Breast epithelium (tissue), 4 donors: ENCODE data around the gene UNKL. TPM values are rescaled to one million over a fixed set of nuclear protein-coding genes. Genes with fewer than 3 reads are reported as not detected.

Experiments
- DNase-seq, 2 donors: peaks; one replicate each; pipeline ENCODE4 v3.0.0-alpha.2; 2019; ENCODE audit warnings: low spot score in 2 of 2
- H3K27ac ChIP-seq, 2 donors: fragments of 200-600 bp; sonication (generic) in 1 of 2; one replicate each; pipeline ENCODE4 v1.5.1; 2016 to 2019; ENCODE audit warnings: mild to moderate bottlenecking in 1 of 2
- H3K27me3 ChIP-seq, 2 donors: fragments of 200-600 bp; sonication (generic) in 1 of 2; one replicate each; pipeline versions ENCODE4 v1.5.1 to v1.6.0; 2017 to 2019; ENCODE audit warnings: control low read depth in 1 of 2, mild to moderate bottlenecking in 1 of 2
- H3K36me3 ChIP-seq: fragments of 200-600 bp; one replicate; pipeline ENCODE4 v1.5.1; 2019
- H3K4me1 ChIP-seq, 2 donors: fragments of 200-600 bp; sonication (generic); one replicate each; pipeline ENCODE4 v1.5.1; 2016 to 2019; ENCODE audit warnings: control low read depth in 1 of 2
- H3K4me3 ChIP-seq, 3 donors: fragments of 200-600 bp; sonication (generic); 1 replicate in 2 of 3; 2 replicates in 1 of 3; pipeline ENCODE4 v1.5.1; 2016 to 2019; ENCODE audit warnings: mild to moderate bottlenecking in 3 of 3, moderate library complexity in 2 of 3
- H3K9me3 ChIP-seq, 2 donors: fragments of 200-600 bp; sonication (generic) in 1 of 2; one replicate each; pipeline ENCODE4 v1.5.1; 2016 to 2019; ENCODE audit warnings: control low read depth in 1 of 2
- CTCF ChIP-seq, 3 donors: fragments of 450-650 bp; IDR thresholded peaks; one replicate each; pipeline ENCODE4 v1.5.1; 2016 to 2017; ENCODE audit warnings: antibody characterized with exemption in 3 of 3, mild to moderate bottlenecking in 3 of 3, moderate library complexity in 3 of 3
- POLR2A ChIP-seq: fragments of 450-650 bp; IDR thresholded peaks from one replicate; pipeline ENCODE4 v1.6.1; 2016; ENCODE audit warnings: antibody characterized with exemption, mild to moderate bottlenecking, moderate library complexity
- POLR2AphosphoS5 ChIP-seq, 3 donors: sonication (generic); formaldehyde crosslinking; IDR thresholded peaks; one replicate each; pipeline ENCODE4 v1.6.1; 2017; ENCODE audit warnings: antibody characterized with exemption in 3 of 3
- intact Hi-C: fragments of 100-400 bp; cut with DNase I; formaldehyde crosslinking; loops from one replicate; pipeline ENCODE4 v1.15.1; 2023; ENCODE audit warnings: low total_unique reads
- total RNA-seq, 3 donors: library from RNA; depleted of rRNA; stranded (reverse); fragments of >200 nt; gene quantifications; one replicate each; pipeline ENCODE4 v1.1.0, GENCODE V29; 2016

Gene UNKL
- total RNA-seq, 3 donors from 2014 or later = 18.6 to 28.5 (median 27.5) TPM

- peaks cover 16% of the 10 kb centered on the region for H3K36me3 ChIP-seq
- no peak overlapping the region for H3K4me3 ChIP-seq
- no peaks in the 10 kb centered on the region for H3K4me1 ChIP-seq
- intact Hi-C loops = no loop called here
- H3K9me3 ChIP-seq = no peaks in the 10 kb centered on the region
- H3K27me3 ChIP-seq = no peaks in the 10 kb centered on the region
- TF ChIP-seq POLR2A = no peak
- no peak for TF ChIP-seq CTCF (IDR thresholded peaks at IDR 0.05)
- no peak for TF ChIP-seq POLR2AphosphoS5 (IDR thresholded peaks at IDR 0.05)
- H3K27ac ChIP-seq = peak overlapping the region in 1 of 2 donors; percentile 43
- DNase-seq = no peak
Measured at GRCh38 chr16:1366712-1367299, 47.7 kb downstream of the UNKL start.

- H3K36me3 ChIP-seq = peaks cover 19% of the 10 kb centered on the region
- no peaks in the 10 kb centered on the region for H3K4me1 ChIP-seq
- no peak overlapping the region for H3K27ac ChIP-seq
- H3K27me3 ChIP-seq = no peaks in the 10 kb centered on the region
- intact Hi-C loops = no loop called here
- no peak for DNase-seq
- H3K4me3 ChIP-seq = no peak overlapping the region
- TF ChIP-seq CTCF (IDR thresholded peaks at IDR 0.05) (no peak), POLR2A (no peak), POLR2AphosphoS5 (IDR thresholded peaks at IDR 0.05) (no peak)
- no peaks in the 10 kb centered on the region for H3K9me3 ChIP-seq
Measured at GRCh38 chr16:1366060-1366711, 48.3 kb downstream of the UNKL start.

- Histone ChIP-seq H3K27me3 (no peaks in the 10 kb centered on the region), H3K27ac (no peak overlapping the region), H3K4me3 (no peak overlapping the region), H3K36me3 (peaks cover 19% of the 10 kb centered on the region), H3K9me3 (no peaks in the 10 kb centered on the region), H3K4me1 (no peaks in the 10 kb centered on the region)
- no peak for DNase-seq
- no peak for TF ChIP-seq POLR2AphosphoS5 (IDR thresholded peaks at IDR 0.05)
- no peak for TF ChIP-seq CTCF (IDR thresholded peaks at IDR 0.05)
- TF ChIP-seq POLR2A = no peak
- intact Hi-C loops = no loop called here
Measured at GRCh38 chr16:1364510-1364909, 50.0 kb downstream of the UNKL start.

GRCh38 chr16:1363501-1364041, 50.9 kb downstream of the UNKL start:
- intact Hi-C loops = no loop called here
- H3K27ac ChIP-seq = no peak overlapping the region
- TF ChIP-seq CTCF (IDR thresholded peaks at IDR 0.05) = peak; percentile 21 to 61 (median 57)
- TF ChIP-seq POLR2A = no peak
- no peaks in the 10 kb centered on the region for H3K9me3 ChIP-seq
- H3K27me3 ChIP-seq = no peaks in the 10 kb centered on the region
- peak in 1 of 2 donors; percentile 69 for DNase-seq
- no peak overlapping the region for H3K4me3 ChIP-seq
- peaks cover 19% of the 10 kb centered on the region for H3K36me3 ChIP-seq
- no peaks in the 10 kb centered on the region for H3K4me1 ChIP-seq

- Histone ChIP-seq H3K27ac (no peak overlapping the region), H3K27me3 (no peaks in the 10 kb centered on the region), H3K9me3 (no peaks in the 10 kb centered on the region), H3K36me3 (peaks cover 19% of the 10 kb centered on the region), H3K4me3 (no peak overlapping the region), H3K4me1 (no peaks in the 10 kb centered on the region)
- intact Hi-C loops = no loop called here
- TF ChIP-seq CTCF (IDR thresholded peaks at IDR 0.05) (no peak), POLR2AphosphoS5 (IDR thresholded peaks at IDR 0.05) (no peak), POLR2A (no peak)
- no peak for DNase-seq
Measured at GRCh38 chr16:1362807-1363206, 51.7 kb downstream of the UNKL start.
